Mesenchymal stem cell (in vitro differentiated cells and primary cell): ENCODE results near the gene TMEM9.
A peak's percentile ranks its signal among the peaks of the same experiment; 100 is the strongest.

Source experiments
- DNase-seq: peaks from one replicate; pipeline ENCODE4 v3.0.0-alpha.2; 2013
- H2AFZ ChIP-seq: one replicate; pipeline ENCODE4 v1.6.1; 2013; ENCODE audit warnings: low read depth, mild to moderate bottlenecking, control low read depth, inconsistent platforms, low read length, moderate library complexity
- H2AK5ac ChIP-seq: 2 replicates; pipeline ENCODE4 v1.6.1; 2013; ENCODE audit warnings: low read length, moderate library complexity, mild to moderate bottlenecking, inconsistent platforms; ENCODE audit not compliant: severe bottlenecking
- H2BK120ac ChIP-seq: one replicate; pipeline ENCODE4 v1.6.1; 2013; ENCODE audit warnings: low read depth, mild to moderate bottlenecking, inconsistent platforms, low read length, moderate library complexity
- H2BK12ac ChIP-seq, 2 experiments: one replicate each; pipeline ENCODE4 v1.6.1; 2013; ENCODE audit warnings: inconsistent platforms in 2 of 2, low read length in 2 of 2, mild to moderate bottlenecking in 2 of 2, moderate library complexity in 2 of 2, control low read depth in 1 of 2
- H2BK15ac ChIP-seq: one replicate; pipeline ENCODE4 v1.6.1; 2013; ENCODE audit warnings: mild to moderate bottlenecking, low read depth, inconsistent platforms; ENCODE audit not compliant: poor library complexity, severe bottlenecking
- H2BK5ac ChIP-seq: 2 replicates; pipeline ENCODE4 v1.6.1; 2013; ENCODE audit warnings: low read depth, mild to moderate bottlenecking, low read length, control low read depth, inconsistent platforms; ENCODE audit not compliant: poor library complexity, severe bottlenecking
- H3K14ac ChIP-seq, 2 experiments: one replicate each; pipeline ENCODE4 v1.6.1; 2013; ENCODE audit warnings: inconsistent platforms in 2 of 2, low read length in 2 of 2, control low read depth in 1 of 2, mild to moderate bottlenecking in 1 of 2, moderate library complexity in 1 of 2
- H3K18ac ChIP-seq, 2 experiments: one replicate each; pipeline ENCODE4 v1.6.1; 2013; ENCODE audit warnings: inconsistent platforms in 2 of 2, low read length in 2 of 2, control low read depth in 1 of 2, low read depth in 1 of 2, mild to moderate bottlenecking in 1 of 2
- H3K23ac ChIP-seq, 2 experiments: one replicate each; pipeline ENCODE4 v1.6.1; 2013; ENCODE audit warnings: inconsistent platforms in 2 of 2, low read length in 2 of 2, mild to moderate bottlenecking in 2 of 2, moderate library complexity in 2 of 2, control low read depth in 1 of 2
- H3K27ac ChIP-seq: 2 replicates; pipeline ENCODE4 v1.5.1; 2013; ENCODE audit warnings: mild to moderate bottlenecking, moderate library complexity, low read length, control low read depth, inconsistent platforms; ENCODE audit not compliant: poor library complexity, severe bottlenecking
- H3K27me3 ChIP-seq, 2 experiments: 2 replicates each; pipeline versions ENCODE4 v1.6.1 to v1.7.0; 2013; ENCODE audit warnings: low read length in 2 of 2, mild to moderate bottlenecking in 2 of 2, moderate library complexity in 2 of 2, control low read depth in 1 of 2, inconsistent platforms in 1 of 2; ENCODE audit not compliant: control insufficient read depth in 1 of 2, insufficient read depth in 1 of 2
- H3K36me3 ChIP-seq, 2 experiments: 2 replicates each; pipeline versions ENCODE4 v1.6.1 to v1.7.0; 2013; ENCODE audit warnings: low read length in 2 of 2, control low read depth in 1 of 2, inconsistent platforms in 1 of 2, low read depth in 1 of 2, mild to moderate bottlenecking in 1 of 2; ENCODE audit not compliant: insufficient read depth in 2 of 2, control insufficient read depth in 1 of 2
- H3K4ac ChIP-seq, 2 experiments: one replicate each; pipeline ENCODE4 v1.6.1; 2013; ENCODE audit warnings: inconsistent platforms in 2 of 2, low read length in 2 of 2, mild to moderate bottlenecking in 2 of 2, moderate library complexity in 2 of 2, control low read depth in 1 of 2, low read depth in 1 of 2
- H3K4me1 ChIP-seq: 2 replicates; pipeline ENCODE4 v1.6.1; 2013; ENCODE audit warnings: low read depth, low read length, control low read depth; ENCODE audit not compliant: control insufficient read depth, insufficient read depth
- H3K4me2 ChIP-seq: 2 replicates; pipeline ENCODE4 v1.6.1; 2013; ENCODE audit warnings: low read length, mild to moderate bottlenecking, inconsistent platforms; ENCODE audit not compliant: poor library complexity, severe bottlenecking
- H3K4me3 ChIP-seq, 2 experiments: 2 replicates each; pipeline versions ENCODE4 v1.5.1 to v1.7.0; 2013; ENCODE audit warnings: low read length in 2 of 2, mild to moderate bottlenecking in 2 of 2, control low read depth in 1 of 2, low read depth in 1 of 2; ENCODE audit not compliant: insufficient read depth in 1 of 2
- H3K79me1 ChIP-seq: replicated peaks from 2 replicates; pipeline ENCODE4 v1.6.1; 2013; ENCODE audit warnings: mild to moderate bottlenecking, control low read depth, low read length, inconsistent platforms; ENCODE audit not compliant: poor library complexity, severe bottlenecking
- H3K9ac ChIP-seq: 2 replicates; pipeline ENCODE4 v1.7.0; 2013; ENCODE audit warnings: mild to moderate bottlenecking, low read length, moderate library complexity
- H3K9me3 ChIP-seq: 2 replicates; pipeline ENCODE4 v1.7.0; 2013; ENCODE audit warnings: mild to moderate bottlenecking, low read length; ENCODE audit not compliant: control insufficient read depth
- H4K8ac ChIP-seq: one replicate; pipeline ENCODE4 v1.6.1; 2013; ENCODE audit warnings: inconsistent platforms, mild to moderate bottlenecking, low read length, moderate library complexity
- H4K91ac ChIP-seq: one replicate; pipeline ENCODE4 v1.6.1; 2013; ENCODE audit warnings: mild to moderate bottlenecking, low read length, inconsistent platforms
- WGBS: methylation state at CpG from one replicate; pipeline ENCODE4 v1.1.7; 2013; ENCODE audit warnings: mixed read lengths; 5-methylcytosine and 5-hydroxymethylcytosine counted together

TMEM9 gene

GRCh38 chr1:201125800-201126199 is 28.5 kb downstream of the TMEM9 start:
- H3K9me3 ChIP-seq, result no peaks in the 10 kb centered on the region
- H3K4me3 ChIP-seq, result no peak overlapping the region
- WGBS, result 97% methylated on average over 6 of the region's 7 CpGs
- no peak overlapping the region for H3K27ac ChIP-seq
- DNase-seq, result no peak
- no peak overlapping the region for H2BK5ac ChIP-seq
- H3K27me3 ChIP-seq, result peaks cover 7 to 44% of the 10 kb centered on the region in 2 experiments
- no peak overlapping the region for H2BK12ac ChIP-seq
- no peak overlapping the region for H3K9ac ChIP-seq
- H3K14ac ChIP-seq, result no peak overlapping the region
- no peaks in the 10 kb centered on the region for H3K79me1 ChIP-seq
- no peak overlapping the region for H4K8ac ChIP-seq
- no peak overlapping the region for H3K4me2 ChIP-seq
- H2AFZ ChIP-seq, result no peak overlapping the region
- no peak overlapping the region for H2BK120ac ChIP-seq
- no peak overlapping the region for H3K18ac ChIP-seq
- no peak overlapping the region for H2AK5ac ChIP-seq
- no peak overlapping the region for H3K4ac ChIP-seq
- H3K36me3 ChIP-seq, result peaks cover 0 to 4% of the 10 kb centered on the region in 2 experiments
- H3K4me1 ChIP-seq, result peaks cover 20% of the 10 kb centered on the region
- H3K23ac ChIP-seq, result no peak overlapping the region
- H4K91ac ChIP-seq, result no peak overlapping the region
- H2BK15ac ChIP-seq, result no peak overlapping the region

- WGBS, result 76% methylated on average over 9 of the region's 9 CpGs
- H3K27ac ChIP-seq, result no peak overlapping the region
- H3K9ac ChIP-seq, result no peak overlapping the region
- peaks cover 10 to 44% of the 10 kb centered on the region in 2 experiments for H3K27me3 ChIP-seq
- no peak overlapping the region for H3K18ac ChIP-seq
- no peak overlapping the region for H4K8ac ChIP-seq
- no peak for DNase-seq
- H3K4me1 ChIP-seq, result peaks cover 20% of the 10 kb centered on the region
- H3K4ac ChIP-seq, result no peak overlapping the region
- peak overlapping the region in 1 of 2 experiments; percentile 15 for H3K23ac ChIP-seq
- H3K79me1 ChIP-seq, result no peaks in the 10 kb centered on the region
- no peak overlapping the region for H3K4me3 ChIP-seq
- no peak overlapping the region for H2AFZ ChIP-seq
- H3K14ac ChIP-seq, result no peak overlapping the region
- H3K36me3 ChIP-seq, result peaks cover 0 to 4% of the 10 kb centered on the region in 2 experiments
- no peak overlapping the region for H2BK15ac ChIP-seq
- no peak overlapping the region for H3K4me2 ChIP-seq
- H3K9me3 ChIP-seq, result no peaks in the 10 kb centered on the region
- no peak overlapping the region for H2BK5ac ChIP-seq
- H2BK12ac ChIP-seq, result no peak overlapping the region
- H2AK5ac ChIP-seq, result no peak overlapping the region
- no peak overlapping the region for H2BK120ac ChIP-seq
- no peak overlapping the region for H4K91ac ChIP-seq
These were observed 29.3 kb downstream of the TMEM9 start for GRCh38 chr1:201125019-201125418.

GRCh38 chr1:201123866-201124265 is 30.4 kb downstream of the TMEM9 start:
- WGBS, result 100% methylated on average over 1 of the region's 1 CpG
- Histone ChIP-seq H3K4me3 (no peak overlapping the region), H2BK15ac (no peak overlapping the region), H2BK5ac (no peak overlapping the region), H3K9me3 (no peaks in the 10 kb centered on the region), H3K14ac (no peak overlapping the region), H3K4me1 (peaks cover 20% of the 10 kb centered on the region), H3K18ac (no peak overlapping the region), H3K79me1 (no peaks in the 10 kb centered on the region), H3K4ac (no peak overlapping the region), H2BK120ac (no peak overlapping the region), H2AK5ac (no peak overlapping the region), H3K9ac (no peak overlapping the region), H2AFZ (no peak overlapping the region), H4K91ac (no peak overlapping the region), H4K8ac (no peak overlapping the region), H2BK12ac (no peak overlapping the region), H3K23ac (no peak overlapping the region), H3K27ac (no peak overlapping the region), H3K36me3 (no peaks in the 10 kb centered on the region), H3K27me3 (peaks cover 10 to 44% of the 10 kb centered on the region in 2 experiments), H3K4me2 (no peak overlapping the region)
- DNase-seq, result no peak

GRCh38 chr1:201122321-201122957 is 31.8 kb downstream of the TMEM9 start:
- no peak for DNase-seq
- H2BK12ac ChIP-seq, result no peak overlapping the region
- no peaks in the 10 kb centered on the region for H3K36me3 ChIP-seq
- no peak overlapping the region for H3K4ac ChIP-seq
- H3K4me3 ChIP-seq, result no peak overlapping the region
- no peak overlapping the region for H3K9ac ChIP-seq
- H4K8ac ChIP-seq, result no peak overlapping the region
- no peak overlapping the region for H2AFZ ChIP-seq
- H4K91ac ChIP-seq, result no peak overlapping the region
- H2AK5ac ChIP-seq, result no peak overlapping the region
- no peak overlapping the region for H3K18ac ChIP-seq
- H3K4me1 ChIP-seq, result peaks cover 11% of the 10 kb centered on the region
- H3K27ac ChIP-seq, result no peak overlapping the region
- H2BK5ac ChIP-seq, result no peak overlapping the region
- no peak overlapping the region for H2BK120ac ChIP-seq
- H3K79me1 ChIP-seq, result no peaks in the 10 kb centered on the region
- H3K14ac ChIP-seq, result no peak overlapping the region
- no peak overlapping the region for H2BK15ac ChIP-seq
- H3K23ac ChIP-seq, result no peak overlapping the region
- peaks cover 10 to 44% of the 10 kb centered on the region in 2 experiments for H3K27me3 ChIP-seq
- 92% methylated on average over 8 of the region's 10 CpGs for WGBS
- H3K4me2 ChIP-seq, result no peak overlapping the region
- no peaks in the 10 kb centered on the region for H3K9me3 ChIP-seq
